Forelimb muscle (tissue), 1 donor: ENCODE measurements around the gene CERKL. TPM values are rescaled to one million over a fixed set of nuclear protein-coding genes. Genes with fewer than 3 reads are reported as not detected.

ENCODE experiments used
- DNase-seq: peaks from one replicate; pipeline ENCODE4 v3.0.0-alpha.2; 2013; ENCODE audit warnings: low read depth
- polyA plus RNA-seq: library from polyadenylated mRNA; unstranded; fragments of 120-200 nt; gene quantifications from one replicate; pipeline ENCODE4 v1.2.1, GENCODE V29; 2013; ENCODE audit not compliant: insufficient read length

The CERKL gene
- polyA plus RNA-seq, 1 donor = 6.7 TPM

GRCh38 chr2:181520253-181520652, 136.7 kb downstream of the CERKL start:
- DNase-seq = no peak

DNA sequence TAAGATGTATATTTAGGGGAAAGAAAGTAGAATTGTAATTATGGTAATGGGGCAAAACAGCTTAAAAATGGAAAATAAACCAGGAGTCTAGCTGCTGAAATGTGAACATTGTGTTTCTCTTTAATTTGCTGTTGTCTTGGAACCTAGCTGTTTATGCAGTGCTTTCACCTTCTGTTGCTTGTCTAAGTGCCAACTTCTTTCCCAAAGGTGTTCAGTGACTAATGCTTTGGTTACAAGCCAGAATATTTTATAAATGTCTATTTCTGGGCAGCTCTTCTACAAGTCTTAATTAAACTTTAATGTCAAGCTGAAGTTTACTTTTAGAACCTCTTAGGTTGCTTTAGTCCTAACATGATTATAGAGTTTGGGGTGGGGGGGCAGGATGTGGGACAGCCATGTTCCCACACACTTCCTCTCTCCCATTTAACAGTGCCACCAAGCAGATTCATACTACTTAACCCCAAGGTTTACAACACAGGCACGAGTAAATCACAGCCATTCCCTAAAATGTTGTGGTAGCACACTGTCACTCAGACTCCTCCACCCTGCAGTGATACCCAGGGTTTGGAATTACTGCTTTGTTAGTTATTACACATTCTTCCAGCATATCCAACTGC, 139.1 kb downstream of the CERKL start:
- DNase-seq = no peak

GRCh38 chr2:181516992-181517391, 139.9 kb downstream of the CERKL start:
- DNase-seq = no peak

DNA sequence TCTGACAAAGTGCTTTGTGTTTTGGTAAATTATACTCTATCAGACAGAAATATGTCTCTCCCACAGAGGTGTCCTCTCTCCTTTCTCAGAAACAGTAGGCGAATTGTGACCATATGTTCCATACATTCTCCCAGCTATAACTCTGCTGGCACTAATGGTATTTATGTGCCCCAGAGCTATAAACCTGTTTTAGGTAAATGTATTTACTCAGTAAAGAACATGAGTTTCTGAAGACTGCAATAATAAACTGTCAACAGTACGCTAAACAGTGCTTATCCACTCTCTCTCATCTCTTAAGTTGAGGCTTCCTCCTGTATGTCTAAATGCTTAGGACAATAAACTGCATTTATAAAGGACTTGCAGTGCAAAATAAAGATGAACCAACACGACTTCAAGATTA, 141.2 kb downstream of the CERKL start:
- DNase-seq = no peak

- no peak for DNase-seq
Measured at GRCh38 chr2:181500201-181500600, 156.7 kb downstream of the CERKL start.

DNA sequence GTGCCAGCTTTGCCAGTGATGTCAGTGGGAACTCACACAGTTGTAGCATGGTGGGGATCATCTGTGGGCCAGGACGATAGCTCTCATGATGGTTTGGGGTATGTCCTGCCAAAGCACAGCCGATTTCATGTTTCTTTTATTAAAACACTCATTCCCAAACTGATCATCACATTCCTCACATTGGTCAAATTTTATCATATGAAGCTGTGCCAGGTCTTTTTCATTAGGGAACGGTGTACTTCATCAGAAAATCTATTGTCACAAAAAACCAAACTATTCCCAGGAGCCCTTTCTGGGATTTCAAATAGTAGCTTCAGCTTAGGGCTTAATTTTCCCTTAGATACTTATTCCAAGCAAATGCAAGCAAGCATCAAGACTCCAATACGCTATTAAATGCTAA, 157.7 kb downstream of the CERKL start:
- no peak for DNase-seq

Other genes with a start within 250 kb of the CERKL start
- 20.5 TPM for gene ITGA4, start 199.7 kb downstream of the CERKL start, polyA plus RNA-seq
- not detected for gene NEUROD1, start 23.4 kb upstream of the CERKL start, polyA plus RNA-seq
- gene ITPRID2, start 234.6 kb upstream of the CERKL start, polyA plus RNA-seq = 56.1 TPM